HUES6 (cell line): Measurements from ENCODE around the gene CPLX3.

Experiments used
- H3K27ac ChIP-seq: 2 replicates; pipeline ENCODE4 v1.7.0; 2013; ENCODE audit warnings: low read depth, mild to moderate bottlenecking, low read length, inconsistent platforms
- H3K27me3 ChIP-seq: 2 replicates; pipeline ENCODE4 v1.6.1; 2013; ENCODE audit warnings: low read length; ENCODE audit not compliant: control insufficient read depth, insufficient read depth
- H3K36me3 ChIP-seq: 2 replicates; pipeline ENCODE4 v1.6.1; 2013; ENCODE audit warnings: low read length; ENCODE audit not compliant: control insufficient read depth, insufficient read depth
- H3K4me1 ChIP-seq: 2 replicates; pipeline ENCODE4 v1.6.1; 2013; ENCODE audit warnings: low read length; ENCODE audit not compliant: control insufficient read depth, insufficient read depth
- H3K4me3 ChIP-seq: 2 replicates; pipeline ENCODE4 v1.5.1; 2013; ENCODE audit warnings: low read depth, low read length
- H3K9ac ChIP-seq: one replicate; pipeline ENCODE4 v1.6.1; 2013; ENCODE audit warnings: mild to moderate bottlenecking, low read length
- H3K9me3 ChIP-seq: 2 replicates; pipeline ENCODE4 v1.6.1; 2013; ENCODE audit warnings: low read depth, low read length; ENCODE audit not compliant: control insufficient read depth, insufficient read depth

CPLX3 gene

DNA sequence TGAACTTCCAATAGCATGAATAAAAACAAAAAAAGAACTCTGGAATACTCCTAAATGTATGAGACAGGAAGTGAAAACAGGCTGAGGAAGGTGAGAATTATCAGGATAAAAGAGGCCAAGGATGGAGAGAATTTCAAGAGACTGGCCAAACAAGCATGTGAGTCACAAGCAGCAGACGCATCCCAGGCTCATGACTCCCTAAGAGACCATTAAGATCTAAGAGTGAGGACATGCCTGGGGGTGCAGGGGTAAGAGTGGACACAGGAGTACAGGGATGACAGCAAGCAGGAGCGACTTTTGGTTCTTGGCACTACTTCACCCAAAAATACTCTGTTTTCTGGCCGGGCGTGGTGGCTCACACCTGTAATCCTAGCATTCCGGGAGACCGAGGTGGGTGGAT, 39.7 kb downstream of the CPLX3 start:
- H3K4me1 ChIP-seq, result peaks cover 16% of the 10 kb centered on the region; the same call in 1 of the 2 replicates
- H3K27ac ChIP-seq, result no peak overlapping the region
- H3K27me3 ChIP-seq, result no peaks in the 10 kb centered on the region
- peaks cover 7% of the 10 kb centered on the region; the same call in 1 of the 2 replicates for H3K9me3 ChIP-seq
- no peak overlapping the region for H3K4me3 ChIP-seq
- H3K36me3 ChIP-seq, result peaks cover 17% of the 10 kb centered on the region
- no peak overlapping the region for H3K9ac ChIP-seq

DNA sequence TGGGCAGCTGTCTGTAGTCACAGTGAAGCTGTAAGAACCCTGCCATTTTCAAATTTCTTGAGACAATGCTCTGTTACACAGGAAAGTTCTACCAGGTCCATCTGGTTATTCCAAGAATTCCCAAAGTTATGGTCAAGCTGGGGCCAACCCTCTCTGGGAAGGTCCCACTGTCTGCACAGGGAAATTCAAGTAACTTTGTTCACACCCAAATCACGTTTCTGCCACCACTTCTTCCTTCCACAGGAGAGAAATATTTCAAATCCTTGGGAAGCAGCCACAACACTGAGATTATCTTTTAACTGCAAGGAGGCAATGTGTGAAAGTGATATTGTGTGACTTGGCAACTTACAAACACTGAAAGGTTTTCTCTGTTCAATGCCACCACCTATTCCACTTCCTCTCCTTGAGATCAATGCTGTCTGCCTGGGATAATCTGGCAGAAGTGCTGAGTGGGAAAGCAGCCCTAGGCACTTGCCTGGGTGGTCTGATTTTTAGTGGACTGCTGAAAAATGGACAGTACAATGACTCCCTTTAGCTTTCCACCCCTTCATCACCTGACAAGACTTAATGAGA, 41.1 kb downstream of the CPLX3 start:
- Histone ChIP-seq H3K9me3 (peaks cover 7% of the 10 kb centered on the region; the same call in 1 of the 2 replicates), H3K9ac (no peak overlapping the region), H3K27ac (no peak overlapping the region), H3K4me1 (peaks cover 18% of the 10 kb centered on the region; the same call in 1 of the 2 replicates), H3K27me3 (no peaks in the 10 kb centered on the region), H3K36me3 (peaks cover 17% of the 10 kb centered on the region), H3K4me3 (no peak overlapping the region)

DNA sequence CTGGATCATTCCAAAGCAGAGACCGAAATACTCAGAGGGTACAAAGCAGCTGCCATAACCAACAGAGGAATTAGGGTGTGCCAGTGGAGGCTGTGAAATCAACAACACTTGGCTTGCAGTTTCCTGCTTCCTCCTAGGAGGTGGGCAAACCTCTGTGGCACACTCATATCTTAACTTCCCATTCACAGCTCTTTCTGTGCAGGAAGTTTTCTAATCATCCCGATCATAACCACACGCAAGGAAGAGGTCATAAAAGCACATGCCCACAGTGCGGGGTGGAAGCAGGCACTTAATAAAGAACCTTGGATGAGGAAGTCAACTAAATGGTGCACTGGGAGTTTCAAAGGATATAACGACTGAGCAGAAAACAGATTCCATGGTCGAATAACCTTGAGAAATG, 41.6 kb downstream of the CPLX3 start:
- Histone ChIP-seq H3K36me3 (peaks cover 17% of the 10 kb centered on the region), H3K4me1 (peaks cover 18% of the 10 kb centered on the region; the same call in 1 of the 2 replicates), H3K9me3 (peaks cover 7% of the 10 kb centered on the region; the same call in 1 of the 2 replicates), H3K9ac (no peak overlapping the region), H3K27me3 (no peaks in the 10 kb centered on the region), H3K27ac (no peak overlapping the region), H3K4me3 (no peak overlapping the region)

DNA sequence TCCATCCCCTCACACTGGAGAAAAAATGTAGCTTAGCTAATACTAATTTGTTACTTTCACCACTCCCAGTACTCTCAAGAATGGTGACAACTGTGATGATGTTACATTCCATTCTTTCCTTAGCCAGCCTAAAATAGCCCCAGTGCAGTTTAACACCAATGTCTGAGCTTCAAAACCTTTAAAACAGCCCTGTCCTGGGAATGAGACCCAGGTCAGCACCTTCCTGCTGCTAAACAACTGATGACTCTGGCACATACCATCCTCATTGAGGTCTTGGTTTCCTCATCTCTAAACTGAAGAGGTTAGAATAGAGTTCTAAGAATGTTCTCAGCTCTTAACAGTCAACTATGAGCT, 42.9 kb downstream of the CPLX3 start:
- Histone ChIP-seq H3K27ac (no peak overlapping the region), H3K9ac (no peak overlapping the region), H3K27me3 (no peaks in the 10 kb centered on the region), H3K4me1 (peaks cover 21% of the 10 kb centered on the region; the same call in 1 of the 2 replicates), H3K4me3 (no peak overlapping the region), H3K36me3 (peaks cover 17% of the 10 kb centered on the region), H3K9me3 (peaks cover 7% of the 10 kb centered on the region; the same call in 1 of the 2 replicates)

DNA sequence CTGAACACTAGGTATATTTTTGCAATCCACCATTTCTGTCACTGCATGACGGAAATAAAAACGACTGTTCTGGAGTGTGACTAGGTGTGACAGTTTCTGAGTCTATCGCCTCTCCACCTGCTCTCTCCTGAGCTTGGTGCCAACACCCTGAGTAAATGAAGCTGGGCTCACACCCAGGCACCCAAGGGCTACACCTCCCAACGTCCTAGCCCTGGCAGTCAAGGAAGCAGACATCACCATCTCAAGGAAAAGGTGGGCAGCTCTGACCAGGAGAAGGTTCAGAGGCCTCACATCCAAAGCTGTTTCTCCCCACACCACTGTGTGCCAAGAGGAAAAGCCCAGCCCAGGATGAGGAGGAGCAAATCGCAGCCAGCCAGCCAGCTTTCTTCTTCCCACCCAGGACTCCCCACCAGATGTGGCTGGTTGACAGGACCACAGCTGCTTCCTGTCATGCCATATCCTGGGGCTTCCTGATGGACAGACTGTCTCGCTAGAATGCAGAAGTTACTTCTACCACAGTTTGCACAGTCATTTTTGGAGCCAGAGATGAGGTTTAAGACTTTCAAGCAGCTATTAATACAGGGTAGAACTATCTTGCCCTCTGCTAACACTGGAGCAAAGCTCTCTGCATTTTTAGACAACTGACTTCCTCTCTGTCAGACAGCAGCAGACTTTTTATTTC, 43.4 kb downstream of the CPLX3 start:
- Histone ChIP-seq H3K4me3 (no peak overlapping the region), H3K4me1 (peaks cover 21% of the 10 kb centered on the region; the same call in 1 of the 2 replicates), H3K27me3 (no peaks in the 10 kb centered on the region), H3K36me3 (peaks cover 17% of the 10 kb centered on the region), H3K9ac (no peak overlapping the region), H3K27ac (no peak overlapping the region), H3K9me3 (peaks cover 7% of the 10 kb centered on the region; the same call in 1 of the 2 replicates)

DNA sequence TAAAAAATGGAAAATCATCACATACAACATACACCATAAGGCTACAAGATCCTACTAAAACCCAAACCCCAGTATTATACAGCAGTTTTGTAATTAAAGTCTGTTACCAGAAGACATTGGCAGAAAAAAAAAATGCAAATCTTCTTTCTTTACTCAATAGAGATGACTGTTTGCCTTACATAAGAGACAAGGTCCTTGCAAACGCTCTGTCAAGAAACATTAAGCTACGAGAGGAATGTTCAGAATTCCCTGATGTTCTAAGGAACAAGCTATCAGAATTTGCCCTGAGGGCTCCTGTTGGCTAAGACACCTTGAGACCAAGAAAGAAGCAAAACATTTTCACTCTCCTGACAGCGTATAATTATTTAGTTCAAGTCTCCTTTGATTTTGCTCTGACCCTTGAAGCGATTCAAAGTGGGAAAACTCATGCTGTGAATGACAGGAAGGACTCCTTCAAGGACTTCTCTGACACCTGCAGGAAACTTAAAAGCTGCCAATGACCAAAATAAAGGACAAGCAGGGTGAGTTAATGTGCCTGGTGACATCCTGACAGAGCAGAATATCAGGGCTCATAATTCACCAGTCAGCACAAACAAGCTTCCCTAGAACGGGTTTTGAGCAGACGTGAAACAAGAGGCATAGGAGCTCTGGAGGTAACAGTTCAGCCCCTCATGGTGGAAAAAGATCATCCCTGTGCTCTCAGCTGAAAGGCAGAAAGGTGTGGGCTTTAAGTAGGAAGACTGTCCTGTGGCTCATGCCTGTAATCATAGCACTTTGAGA, 44.2 kb downstream of the CPLX3 start:
- H3K27me3 ChIP-seq, result no peaks in the 10 kb centered on the region
- peaks cover 7% of the 10 kb centered on the region; the same call in 1 of the 2 replicates for H3K9me3 ChIP-seq
- H3K4me1 ChIP-seq, result peaks cover 21% of the 10 kb centered on the region; the same call in 1 of the 2 replicates
- no peak overlapping the region for H3K4me3 ChIP-seq
- no peak overlapping the region for H3K27ac ChIP-seq
- peaks cover 17% of the 10 kb centered on the region for H3K36me3 ChIP-seq
- no peak overlapping the region for H3K9ac ChIP-seq

DNA sequence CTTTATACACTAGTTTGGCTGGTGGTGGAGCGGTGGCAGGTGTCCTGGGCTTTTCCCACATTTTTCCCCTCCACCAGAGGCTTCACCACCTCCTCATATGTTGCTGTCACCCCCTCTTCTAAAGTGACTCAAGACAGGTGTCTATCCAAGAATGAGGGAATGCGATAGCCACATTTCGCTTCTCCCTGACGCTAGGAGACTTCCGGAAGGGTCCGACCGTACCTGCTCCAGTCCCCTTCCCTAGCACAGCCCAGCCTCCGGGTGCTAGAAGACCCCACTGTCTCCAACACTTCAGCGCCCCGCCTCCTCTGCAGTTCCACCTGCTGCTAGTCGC, 46.2 kb downstream of the CPLX3 start:
- Histone ChIP-seq H3K36me3 (peaks cover 9% of the 10 kb centered on the region), H3K4me3 (peak overlapping the region; percentile 90), H3K9ac (peak overlapping the region; percentile 94), H3K4me1 (peaks cover 21% of the 10 kb centered on the region; the same call in 1 of the 2 replicates), H3K27me3 (no peaks in the 10 kb centered on the region), H3K9me3 (peaks cover 6% of the 10 kb centered on the region; the same call in 1 of the 2 replicates), H3K27ac (0 out of 2 replicates have a peak overlapping the region, but pooled peaks have one; percentile 86)

DNA sequence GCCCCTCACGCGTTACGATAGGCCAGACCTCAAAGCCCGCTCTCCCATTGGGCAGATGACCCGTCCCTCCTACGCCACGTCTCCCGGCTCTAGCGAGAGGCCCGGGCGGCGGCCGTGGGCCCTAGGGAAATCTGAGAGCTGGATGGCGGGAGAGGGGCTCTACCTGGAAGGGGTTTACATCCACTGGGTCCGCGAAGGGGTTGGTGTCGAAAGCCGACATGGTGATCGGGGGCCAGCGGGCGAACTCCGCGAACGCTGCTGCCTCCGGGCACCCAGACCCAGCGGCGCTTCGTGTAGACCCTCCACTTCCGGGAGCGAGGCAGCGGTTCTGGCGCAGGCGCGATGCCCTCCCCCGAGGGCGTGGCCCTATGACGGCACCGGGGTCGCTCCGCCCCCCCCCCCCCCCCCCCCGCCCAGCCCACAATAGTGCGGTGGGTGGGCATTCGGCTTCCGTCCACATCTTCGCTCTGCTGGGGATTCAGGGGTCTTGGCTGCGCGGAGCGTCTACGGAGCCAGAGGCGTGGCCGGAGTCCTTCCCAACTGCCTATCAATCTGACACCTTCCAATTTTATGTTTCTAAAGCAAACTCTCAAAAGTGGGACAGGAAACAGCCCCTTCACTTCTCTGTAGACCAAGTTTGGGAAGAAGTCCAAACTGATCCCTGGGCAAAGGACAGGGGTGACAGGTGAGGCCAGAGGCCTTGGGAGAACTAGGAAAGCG, 46.8 kb downstream of the CPLX3 start, which contains the start of gene SCAMP2:
Gene SCAMP2, minus strand, starts transcription at position 330 of the 720 bp plus-strand sequence. Its CDS starts 110 bp downstream, at position 220.
- H3K4me1 ChIP-seq, result peaks cover 21% of the 10 kb centered on the region; the same call in 1 of the 2 replicates
- H3K9me3 ChIP-seq, result peaks cover under 1% of the 10 kb centered on the region; the same call in 1 of the 2 replicates
- H3K4me3 ChIP-seq, result peak within 1 kb of the TSS; percentile 90
- no peaks in the 10 kb centered on the region for H3K27me3 ChIP-seq
- H3K27ac ChIP-seq, result peak within 1 kb of the TSS; percentile 86
- peaks cover 4% of the 10 kb centered on the region for H3K36me3 ChIP-seq
- H3K9ac ChIP-seq, result peak within 1 kb of the TSS; percentile 94

DNA sequence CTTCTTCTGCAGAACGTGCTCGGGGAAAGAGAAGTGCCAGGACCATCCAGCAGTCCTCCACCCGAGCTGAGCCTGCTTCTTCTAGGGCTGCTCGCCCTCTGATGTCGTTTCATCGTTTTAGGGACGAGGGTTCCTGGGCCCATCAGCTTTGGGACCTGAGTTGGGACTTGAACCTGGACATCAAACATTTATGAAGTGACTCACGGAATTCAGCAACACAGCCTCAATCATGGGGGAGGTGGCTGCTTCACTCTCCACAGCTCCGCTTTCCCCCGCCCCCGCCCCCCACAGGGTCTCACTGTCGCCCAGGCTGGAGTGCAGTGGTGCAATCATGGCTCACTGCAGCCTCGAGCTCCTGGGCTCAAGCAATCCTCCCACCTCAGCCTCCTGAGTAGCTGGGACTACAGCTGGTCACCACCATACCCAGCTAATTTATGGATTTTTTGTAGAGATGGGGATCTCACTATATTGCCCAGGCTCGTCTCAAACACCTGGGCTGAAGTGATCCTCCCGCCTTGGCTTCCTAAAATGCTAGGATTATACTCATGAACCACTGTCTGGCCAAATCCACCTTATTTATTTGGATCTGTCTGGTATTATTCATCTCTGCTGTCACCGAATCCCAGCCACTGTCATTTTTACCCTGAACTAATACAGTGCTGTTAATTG, 47.5 kb downstream of the CPLX3 start:
- Histone ChIP-seq H3K4me3 (peak overlapping the region; percentile 90), H3K4me1 (peaks cover 21% of the 10 kb centered on the region; the same call in 1 of the 2 replicates), H3K9me3 (no peaks in the 10 kb centered on the region), H3K36me3 (no peaks in the 10 kb centered on the region), H3K27me3 (no peaks in the 10 kb centered on the region), H3K27ac (no peak overlapping the region), H3K9ac (peak overlapping the region; percentile 9)

DNA sequence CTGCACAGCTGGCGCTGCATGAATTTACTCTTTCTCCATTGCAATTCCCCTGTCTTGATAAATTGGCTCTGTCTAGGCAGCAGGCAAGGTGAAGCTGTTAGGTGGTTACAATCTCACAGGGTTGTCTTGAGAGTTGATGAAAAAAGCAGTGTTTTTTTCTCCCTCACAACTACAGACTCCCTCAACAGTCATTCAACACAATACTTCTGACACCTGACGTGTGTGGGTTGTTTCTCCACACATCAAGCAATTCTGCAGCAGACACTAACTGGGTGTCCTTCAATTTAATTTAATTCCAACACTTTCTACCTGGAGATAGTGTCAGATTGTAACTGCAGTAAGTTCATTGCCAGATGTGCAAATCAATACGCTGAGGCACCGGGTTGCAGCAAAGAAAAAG, 51.8 kb downstream of the CPLX3 start:
- H3K27me3 ChIP-seq, result no peaks in the 10 kb centered on the region
- no peak overlapping the region for H3K9ac ChIP-seq
- peaks cover 8% of the 10 kb centered on the region; the same call in 1 of the 2 replicates for H3K9me3 ChIP-seq
- H3K4me1 ChIP-seq, result peaks cover 3% of the 10 kb centered on the region; the same call in 1 of the 2 replicates
- no peak overlapping the region for H3K27ac ChIP-seq
- H3K4me3 ChIP-seq, result no peak overlapping the region
- H3K36me3 ChIP-seq, result no peaks in the 10 kb centered on the region
